Measurements from ENCODE around the gene MYO3A. TPM values are rescaled to one million over a fixed set of nuclear protein-coding genes. Genes with fewer than 3 reads are reported as not detected.

Gene MYO3A
- polyA plus RNA-seq, 4 donors, result 0.09 to 2.3 TPM; not detected in 2

DNA sequence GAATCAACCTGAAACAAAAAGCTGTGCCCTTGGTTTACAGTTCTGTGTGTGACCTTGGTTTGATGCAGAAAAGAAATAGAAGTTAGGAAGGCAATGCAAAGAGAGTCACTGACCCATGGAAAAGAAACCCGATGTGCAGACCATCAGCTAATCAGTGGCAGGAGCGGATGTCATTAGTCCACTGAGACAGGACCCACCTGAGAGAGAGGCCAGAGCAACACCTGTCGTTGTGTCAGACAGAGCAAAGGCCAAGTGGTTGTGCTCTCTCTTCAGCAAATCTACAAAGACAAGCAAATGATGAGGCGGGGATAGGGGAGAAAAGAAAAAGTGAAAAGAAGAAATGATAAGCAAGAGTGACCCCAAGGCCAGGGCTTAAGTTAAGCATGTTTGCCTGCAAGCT is 291.3 kb downstream of the MYO3A start:
- no peak for FAIRE-seq
- Histone ChIP-seq H3K4me1 (ENCODE audit: control insufficient read depth in 3 of 3, insufficient read depth in 2 of 3, low read depth in 1 of 3, low read length in 2 of 3) (no peaks in the 10 kb centered on the region), H3K4me3 (ENCODE audit: low read depth in 1 of 3, low read length in 3 of 3) (no peak overlapping the region), H3K27me3 (ENCODE audit: control insufficient read depth in 3 of 3, insufficient read depth in 3 of 3, low read length in 3 of 3) (peaks cover 0 to 17% (median 12%) of the 10 kb centered on the region in 3 donors), H3K36me3 (ENCODE audit: control insufficient read depth in 3 of 3, insufficient read depth in 2 of 3, low read depth in 1 of 3, low read length in 3 of 3) (no peaks in the 10 kb centered on the region), H3K9me3 (ENCODE audit: control insufficient read depth in 2 of 2, insufficient read depth in 1 of 2, low read depth in 1 of 2, low read length in 1 of 2) (no peaks in the 10 kb centered on the region), H3K27ac (ENCODE audit: low read depth in 1 of 3, low read length in 2 of 3) (no peak overlapping the region)
- WGBS, 3 donors, result 50 to 65% (median 53%) methylated on average over 4 of the region's 4 CpGs
- DNase-seq, result no peak

DNA sequence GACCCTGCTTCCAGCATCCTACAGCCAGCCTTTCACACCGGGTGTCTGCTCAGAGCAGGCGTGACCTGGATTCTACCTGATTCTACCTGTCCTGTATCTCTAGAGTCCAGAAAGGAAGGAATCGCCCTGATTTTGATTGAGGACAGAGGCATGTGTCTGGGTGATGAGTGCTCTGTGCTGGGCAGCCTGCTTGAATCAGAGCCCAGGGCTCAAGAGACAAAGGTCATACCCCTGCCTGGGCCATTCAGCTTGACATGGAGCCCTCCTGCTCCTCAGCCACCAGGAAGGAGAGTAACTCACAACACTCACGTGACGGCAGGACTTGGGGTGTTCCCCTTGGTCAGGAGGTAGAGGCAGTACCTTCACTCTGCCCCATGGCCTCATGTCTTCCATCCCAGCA is 293.8 kb downstream of the MYO3A start:
- Histone ChIP-seq H3K9me3 (ENCODE audit: control insufficient read depth in 2 of 2, insufficient read depth in 1 of 2, low read depth in 1 of 2, low read length in 1 of 2) (no peaks in the 10 kb centered on the region), H3K4me3 (ENCODE audit: low read depth in 1 of 3, low read length in 3 of 3) (no peak overlapping the region), H3K36me3 (ENCODE audit: control insufficient read depth in 3 of 3, insufficient read depth in 2 of 3, low read depth in 1 of 3, low read length in 3 of 3) (no peaks in the 10 kb centered on the region), H3K4me1 (ENCODE audit: control insufficient read depth in 3 of 3, insufficient read depth in 2 of 3, low read depth in 1 of 3, low read length in 2 of 3) (no peaks in the 10 kb centered on the region), H3K27ac (ENCODE audit: low read depth in 1 of 3, low read length in 2 of 3) (no peak overlapping the region), H3K27me3 (ENCODE audit: control insufficient read depth in 3 of 3, insufficient read depth in 3 of 3, low read length in 3 of 3) (peaks cover 0 to under 1% (median 0%) of the 10 kb centered on the region in 3 donors)
- WGBS, 3 donors, result 79 to 89% (median 87%) methylated on average over 5 of the region's 5 CpGs
- no peak for DNase-seq
- FAIRE-seq, result no peak

DNA sequence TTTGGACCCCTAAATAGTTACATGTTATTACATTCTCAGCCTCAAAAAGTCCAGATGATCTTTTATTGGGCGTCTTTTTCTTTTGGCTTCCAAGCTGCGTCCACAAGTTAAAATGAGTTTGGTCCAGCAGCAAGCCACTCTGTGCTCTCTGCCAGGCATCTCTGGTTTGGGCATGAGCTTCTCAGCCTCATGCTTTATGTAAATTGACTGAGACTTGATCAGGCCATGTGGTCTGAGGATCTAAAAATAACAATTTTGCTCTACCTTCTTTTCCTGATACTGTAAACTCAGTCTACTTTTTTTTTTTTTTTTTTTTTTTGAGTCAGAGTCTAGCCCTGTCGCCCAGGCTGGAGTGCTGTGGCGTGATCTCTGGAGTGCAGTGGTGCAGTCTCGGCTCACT is 298.1 kb downstream of the MYO3A start:
- H3K27ac ChIP-seq (ENCODE audit: low read depth in 1 of 3, low read length in 2 of 3), result no peak overlapping the region
- no peak overlapping the region for H3K4me3 ChIP-seq (ENCODE audit: low read depth in 1 of 3, low read length in 3 of 3)
- no peak for FAIRE-seq
- H3K4me1 ChIP-seq (ENCODE audit: control insufficient read depth in 3 of 3, insufficient read depth in 2 of 3, low read depth in 1 of 3, low read length in 2 of 3), result no peaks in the 10 kb centered on the region
- no peak for DNase-seq
- no peaks in the 10 kb centered on the region for H3K27me3 ChIP-seq (ENCODE audit: control insufficient read depth in 3 of 3, insufficient read depth in 3 of 3, low read length in 3 of 3)
- no peaks in the 10 kb centered on the region for H3K9me3 ChIP-seq (ENCODE audit: control insufficient read depth in 2 of 2, insufficient read depth in 1 of 2, low read depth in 1 of 2, low read length in 1 of 2)
- H3K36me3 ChIP-seq (ENCODE audit: control insufficient read depth in 3 of 3, insufficient read depth in 2 of 3, low read depth in 1 of 3, low read length in 3 of 3), result no peaks in the 10 kb centered on the region
- WGBS, 3 donors, result 90 to 91% (median 90%) methylated on average over 5 of the region's 5 CpGs

DNA sequence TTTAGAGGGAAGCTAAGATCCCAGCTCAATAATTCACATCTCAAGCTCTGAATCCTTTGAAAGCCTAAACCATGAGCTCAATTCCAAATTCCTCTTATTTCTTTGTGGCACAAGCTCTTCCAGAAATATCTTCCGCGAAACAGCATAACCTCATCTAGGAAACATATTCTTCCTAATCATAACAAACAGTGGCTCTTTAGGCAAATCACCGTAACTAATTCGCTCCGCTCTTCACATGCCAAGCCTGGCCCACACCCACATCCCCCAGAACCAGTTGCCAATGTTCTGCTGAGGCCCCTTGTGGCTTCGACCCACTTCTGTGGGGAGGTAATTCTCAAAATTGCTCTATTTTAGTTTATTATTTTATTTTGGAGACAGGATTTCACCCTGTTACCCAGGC is 301.7 kb downstream of the MYO3A start:
- no peaks in the 10 kb centered on the region for H3K4me1 ChIP-seq (ENCODE audit: control insufficient read depth in 3 of 3, insufficient read depth in 2 of 3, low read depth in 1 of 3, low read length in 2 of 3)
- no peak overlapping the region for H3K27ac ChIP-seq (ENCODE audit: low read depth in 1 of 3, low read length in 2 of 3)
- no peaks in the 10 kb centered on the region for H3K36me3 ChIP-seq (ENCODE audit: control insufficient read depth in 3 of 3, insufficient read depth in 2 of 3, low read depth in 1 of 3, low read length in 3 of 3)
- no peak overlapping the region for H3K4me3 ChIP-seq (ENCODE audit: low read depth in 1 of 3, low read length in 3 of 3)
- FAIRE-seq (no peak), DNase-seq (no peak)
- H3K9me3 ChIP-seq (ENCODE audit: control insufficient read depth in 2 of 2, insufficient read depth in 1 of 2, low read depth in 1 of 2, low read length in 1 of 2), result no peaks in the 10 kb centered on the region
- H3K27me3 ChIP-seq (ENCODE audit: control insufficient read depth in 3 of 3, insufficient read depth in 3 of 3, low read length in 3 of 3), result no peaks in the 10 kb centered on the region
- 83 to 95% (median 91%) methylated on average over 6 of the region's 6 CpGs for WGBS, 3 donors

DNA sequence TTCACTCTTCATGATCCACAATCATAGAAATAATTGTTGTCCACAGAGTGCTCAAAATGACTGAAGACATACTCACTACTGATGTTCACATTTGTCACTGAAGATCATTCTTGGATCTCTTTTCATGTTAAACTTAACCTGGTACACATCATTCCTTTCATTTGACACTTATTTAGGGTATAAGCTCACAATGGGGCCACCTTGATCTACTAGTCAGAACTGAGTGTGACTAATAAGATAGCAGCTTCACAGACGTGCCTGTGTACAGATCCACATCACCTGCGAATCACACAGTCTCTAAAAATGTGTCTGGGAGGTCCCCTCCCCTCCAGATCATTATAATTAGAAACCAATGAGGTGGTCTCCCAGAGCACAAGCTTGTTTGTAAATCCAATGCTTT is 304.3 kb downstream of the MYO3A start:
- peaks cover 0 to 2% (median 0%) of the 10 kb centered on the region in 3 donors for H3K27me3 ChIP-seq (ENCODE audit: control insufficient read depth in 3 of 3, insufficient read depth in 3 of 3, low read length in 3 of 3)
- 32 to 65% (median 40%) methylated on average over 2 of the region's 2 CpGs for WGBS, 3 donors
- FAIRE-seq (no peak), DNase-seq (no peak)
- H3K4me3 ChIP-seq (ENCODE audit: low read depth in 1 of 3, low read length in 3 of 3), result no peak overlapping the region
- no peaks in the 10 kb centered on the region for H3K36me3 ChIP-seq (ENCODE audit: control insufficient read depth in 3 of 3, insufficient read depth in 2 of 3, low read depth in 1 of 3, low read length in 3 of 3)
- H3K4me1 ChIP-seq (ENCODE audit: control insufficient read depth in 3 of 3, insufficient read depth in 2 of 3, low read depth in 1 of 3, low read length in 2 of 3), result no peaks in the 10 kb centered on the region
- H3K9me3 ChIP-seq (ENCODE audit: control insufficient read depth in 2 of 2, insufficient read depth in 1 of 2, low read depth in 1 of 2, low read length in 1 of 2), result no peaks in the 10 kb centered on the region
- no peak overlapping the region for H3K27ac ChIP-seq (ENCODE audit: low read depth in 1 of 3, low read length in 2 of 3)

DNA sequence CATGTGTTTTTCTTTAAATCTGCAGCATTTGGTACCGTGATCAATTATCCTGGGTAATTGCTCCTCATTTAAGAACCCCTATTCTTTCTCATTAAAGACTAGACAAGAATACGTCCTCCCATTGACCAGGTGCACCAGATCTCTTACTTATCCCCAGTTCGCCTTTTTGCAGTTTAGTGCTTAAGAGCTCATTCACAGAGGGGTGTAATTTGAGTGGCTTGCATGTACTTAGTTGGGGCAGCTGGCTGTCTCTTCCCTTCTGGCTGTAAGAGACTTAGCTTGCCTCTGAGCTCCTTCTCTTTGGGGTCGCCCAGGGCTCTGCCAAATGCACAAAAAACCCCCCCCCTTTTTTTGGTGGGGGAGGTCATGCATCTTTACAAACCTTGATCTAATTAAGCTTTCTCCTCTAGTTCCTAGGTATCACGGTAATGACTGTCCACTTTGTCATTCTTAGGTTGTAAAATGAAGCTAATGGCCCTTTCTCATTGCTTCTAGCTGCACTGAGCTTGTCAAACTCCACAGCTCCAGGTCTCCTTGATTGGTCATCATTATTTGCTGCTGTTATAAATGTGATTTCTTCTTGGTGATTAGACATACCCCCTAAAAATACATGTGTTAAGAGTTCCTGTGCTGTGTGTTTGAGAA is 308.8 kb downstream of the MYO3A start:
- Histone ChIP-seq H3K27me3 (ENCODE audit: control insufficient read depth in 3 of 3, insufficient read depth in 3 of 3, low read length in 3 of 3) (peaks cover 0 to 2% (median 0%) of the 10 kb centered on the region in 3 donors), H3K9me3 (ENCODE audit: control insufficient read depth in 2 of 2, insufficient read depth in 1 of 2, low read depth in 1 of 2, low read length in 1 of 2) (no peaks in the 10 kb centered on the region), H3K4me1 (ENCODE audit: control insufficient read depth in 3 of 3, insufficient read depth in 2 of 3, low read depth in 1 of 3, low read length in 2 of 3) (no peaks in the 10 kb centered on the region), H3K36me3 (ENCODE audit: control insufficient read depth in 3 of 3, insufficient read depth in 2 of 3, low read depth in 1 of 3, low read length in 3 of 3) (no peaks in the 10 kb centered on the region), H3K27ac (ENCODE audit: low read depth in 1 of 3, low read length in 2 of 3) (no peak overlapping the region), H3K4me3 (ENCODE audit: low read depth in 1 of 3, low read length in 3 of 3) (no peak overlapping the region)
- 32 to 42% (median 34%) methylated on average over 5 of the region's 5 CpGs for WGBS, 3 donors
- no peak for DNase-seq
- no peak for FAIRE-seq

DNA sequence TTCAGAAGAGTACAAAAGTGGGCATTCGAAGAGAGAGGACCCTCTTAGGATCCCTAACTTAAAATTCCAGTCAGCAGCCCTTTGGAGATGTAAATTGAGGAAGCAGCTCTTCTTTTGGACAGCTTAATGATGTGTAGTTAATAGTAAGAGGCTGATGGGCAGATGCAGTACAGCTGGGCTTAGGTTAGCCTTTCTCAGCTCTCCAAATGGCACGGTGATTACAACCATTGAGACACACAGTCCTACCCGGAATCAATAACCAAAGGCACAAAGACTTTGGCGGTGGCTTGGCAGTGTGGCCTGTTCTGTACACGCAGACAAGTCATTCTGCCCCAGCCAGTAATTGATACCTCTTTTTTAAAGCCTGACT is 309.3 kb downstream of the MYO3A start:
- no peaks in the 10 kb centered on the region for H3K4me1 ChIP-seq (ENCODE audit: control insufficient read depth in 3 of 3, insufficient read depth in 2 of 3, low read depth in 1 of 3, low read length in 2 of 3)
- no peaks in the 10 kb centered on the region for H3K36me3 ChIP-seq (ENCODE audit: control insufficient read depth in 3 of 3, insufficient read depth in 2 of 3, low read depth in 1 of 3, low read length in 3 of 3)
- no peak overlapping the region for H3K4me3 ChIP-seq (ENCODE audit: low read depth in 1 of 3, low read length in 3 of 3)
- WGBS, 3 donors, result 63 to 74% (median 65%) methylated on average over 5 of the region's 5 CpGs
- H3K27ac ChIP-seq (ENCODE audit: low read depth in 1 of 3, low read length in 2 of 3), result no peak overlapping the region
- FAIRE-seq (no peak), DNase-seq (no peak)
- no peaks in the 10 kb centered on the region for H3K9me3 ChIP-seq (ENCODE audit: control insufficient read depth in 2 of 2, insufficient read depth in 1 of 2, low read depth in 1 of 2, low read length in 1 of 2)
- H3K27me3 ChIP-seq (ENCODE audit: control insufficient read depth in 3 of 3, insufficient read depth in 3 of 3, low read length in 3 of 3), result peaks cover 0 to 2% (median 2%) of the 10 kb centered on the region in 3 donors

DNA sequence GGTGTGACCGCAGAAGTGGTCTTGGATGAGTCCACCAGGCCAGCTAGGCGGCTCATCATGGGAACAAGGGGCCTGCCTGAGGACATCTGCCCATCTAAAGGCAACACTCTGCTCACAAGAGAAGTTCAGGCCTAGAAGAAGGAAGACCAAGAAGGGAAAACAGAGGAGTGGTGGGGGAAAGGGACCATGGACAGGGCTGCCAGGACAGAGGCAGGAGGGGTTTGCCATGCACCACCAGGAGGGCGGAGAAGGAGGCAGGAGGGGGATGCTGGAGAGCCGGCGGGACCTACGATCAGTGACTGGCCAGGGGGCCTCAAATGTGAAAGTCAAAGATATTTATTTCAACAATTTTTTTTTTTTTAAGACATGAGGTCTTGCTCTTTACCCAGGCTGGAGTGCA is 315.7 kb downstream of the MYO3A start:
- Histone ChIP-seq H3K36me3 (ENCODE audit: control insufficient read depth in 3 of 3, insufficient read depth in 2 of 3, low read depth in 1 of 3, low read length in 3 of 3) (no peaks in the 10 kb centered on the region), H3K27me3 (ENCODE audit: control insufficient read depth in 3 of 3, insufficient read depth in 3 of 3, low read length in 3 of 3) (peaks cover 0 to 2% (median 0%) of the 10 kb centered on the region in 3 donors), H3K27ac (ENCODE audit: low read depth in 1 of 3, low read length in 2 of 3) (no peak overlapping the region), H3K4me3 (ENCODE audit: low read depth in 1 of 3, low read length in 3 of 3) (no peak overlapping the region), H3K9me3 (ENCODE audit: control insufficient read depth in 2 of 2, insufficient read depth in 1 of 2, low read depth in 1 of 2, low read length in 1 of 2) (no peaks in the 10 kb centered on the region), H3K4me1 (ENCODE audit: control insufficient read depth in 3 of 3, insufficient read depth in 2 of 3, low read depth in 1 of 3, low read length in 2 of 3) (no peaks in the 10 kb centered on the region)
- 81 to 93% (median 87%) methylated on average over 6 of the region's 6 CpGs for WGBS, 3 donors
- DNase-seq, result no peak
- no peak for FAIRE-seq

DNA sequence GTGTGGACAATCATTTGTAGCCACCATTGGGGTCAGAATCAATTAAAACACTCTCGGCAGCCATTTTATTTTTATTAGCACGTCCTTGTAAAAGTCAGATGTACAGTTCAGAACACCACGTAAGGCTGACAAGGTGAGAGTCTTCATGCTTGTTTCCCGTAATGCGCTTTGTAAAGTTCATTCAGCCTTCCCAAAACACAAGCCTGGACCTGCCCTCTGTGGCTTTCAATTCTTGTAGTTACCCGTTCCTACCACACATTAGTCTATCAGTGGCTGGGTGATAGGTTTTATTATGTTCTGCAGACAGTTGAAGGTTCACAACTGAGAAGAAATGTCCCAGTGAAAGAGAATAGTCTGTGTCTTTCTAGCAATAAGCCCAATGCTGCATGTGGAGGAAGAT is 317.9 kb downstream of the MYO3A start:
- Histone ChIP-seq H3K4me3 (ENCODE audit: low read depth in 1 of 3, low read length in 3 of 3) (no peak overlapping the region), H3K27me3 (ENCODE audit: control insufficient read depth in 3 of 3, insufficient read depth in 3 of 3, low read length in 3 of 3) (peaks cover 0 to 2% (median 0%) of the 10 kb centered on the region in 3 donors), H3K27ac (ENCODE audit: low read depth in 1 of 3, low read length in 2 of 3) (no peak overlapping the region), H3K36me3 (ENCODE audit: control insufficient read depth in 3 of 3, insufficient read depth in 2 of 3, low read depth in 1 of 3, low read length in 3 of 3) (no peaks in the 10 kb centered on the region), H3K9me3 (ENCODE audit: control insufficient read depth in 2 of 2, insufficient read depth in 1 of 2, low read depth in 1 of 2, low read length in 1 of 2) (no peaks in the 10 kb centered on the region), H3K4me1 (ENCODE audit: control insufficient read depth in 3 of 3, insufficient read depth in 2 of 3, low read depth in 1 of 3, low read length in 2 of 3) (no peaks in the 10 kb centered on the region)
- DNase-seq (no peak), FAIRE-seq (no peak)
- 84 to 89% (median 87%) methylated on average over 6 of the region's 6 CpGs for WGBS, 3 donors
